Stimulated activated CD8-positive, alpha-beta memory T cell treated with anti-CD3 and anti-CD28 coated beads, Interleukin-4, amount 100 ng/mL, for 24 hours (primary cell): ENCODE measurements around the gene LACTB.

Experiments
- DNase-seq: peaks from one replicate; pipeline ENCODE4 v3.0.0-alpha.2; 2020; ENCODE audit warnings: low read depth

LACTB gene

GRCh38 chr15:63124506-63124905, 2.8 kb downstream of the LACTB start:
- DNase-seq = no peak

- DNase-seq = no peak
Observed at GRCh38 chr15:63126726-63127125, 5.1 kb downstream of the LACTB start.

GRCh38 chr15:63133786-63134185, 12.1 kb downstream of the LACTB start:
- DNase-seq = no peak

DNA sequence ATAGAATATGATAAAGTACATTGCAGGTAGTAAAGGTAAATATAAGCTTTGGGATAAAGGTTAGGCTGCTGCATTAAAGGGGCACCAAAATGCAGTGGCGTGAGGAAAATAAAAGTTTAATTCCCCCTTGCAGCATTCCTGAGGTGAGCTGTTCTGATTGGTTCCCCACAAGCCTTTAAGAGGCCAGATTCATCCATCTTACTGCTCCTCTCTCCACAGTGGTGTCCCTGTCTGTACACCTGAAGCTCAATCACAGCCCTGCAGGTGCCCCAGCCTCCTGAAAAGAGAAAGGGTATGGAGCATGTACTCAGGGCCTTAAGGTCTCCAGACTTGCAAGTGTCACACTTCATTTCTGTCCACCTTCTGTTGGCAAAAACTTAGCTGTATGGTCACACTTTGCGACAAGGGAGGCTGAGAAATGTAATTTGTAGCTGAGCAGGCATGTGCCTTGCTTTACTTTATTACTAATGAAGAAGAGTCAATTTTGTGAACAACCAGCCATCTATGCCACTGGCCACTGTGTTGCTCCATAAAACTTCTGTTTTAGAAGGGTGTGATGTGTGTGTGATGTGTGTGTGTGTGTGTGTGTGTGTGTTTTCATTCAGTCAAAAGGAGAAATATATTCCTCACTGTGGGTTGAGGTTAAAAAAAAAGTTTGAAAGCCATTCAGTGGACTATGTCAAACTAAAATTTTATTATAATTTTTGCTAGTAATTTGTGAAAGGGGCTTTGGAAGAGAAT, 12.8 kb downstream of the LACTB start:
- DNase-seq = no peak

- no peak for DNase-seq
Observed at GRCh38 chr15:63135281-63135680, 13.6 kb downstream of the LACTB start.

GRCh38 chr15:63135804-63136203, 14.1 kb downstream of the LACTB start:
- DNase-seq = no peak

- no peak for DNase-seq
Observed at GRCh38 chr15:63136742-63137141, 15.1 kb downstream of the LACTB start.

GRCh38 chr15:63140936-63141335, 19.3 kb downstream of the LACTB start:
- no peak for DNase-seq

DNA sequence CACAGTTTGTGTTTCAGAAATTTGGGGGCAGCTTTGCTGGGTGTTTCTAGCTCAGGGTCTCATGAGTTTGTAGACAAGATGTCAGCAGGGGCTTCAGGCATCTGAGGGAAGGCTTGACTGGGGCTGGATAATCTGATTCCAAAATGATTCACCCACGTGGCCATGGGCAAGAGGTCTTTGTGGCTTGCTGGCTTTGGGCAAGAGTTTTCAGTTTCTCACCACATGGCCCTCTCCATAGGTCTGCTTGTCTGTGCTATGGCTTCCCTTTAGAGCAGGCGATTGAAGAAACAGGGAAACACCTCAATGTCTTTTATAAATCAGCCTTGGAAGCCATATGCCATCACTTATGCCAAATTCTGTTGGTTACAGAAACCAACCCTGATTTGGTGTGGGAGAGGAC, 23.8 kb downstream of the LACTB start:
- no peak for DNase-seq

GRCh38 chr15:63146684-63147083, 25.0 kb downstream of the LACTB start:
- no peak for DNase-seq

- DNase-seq = no peak
Observed at GRCh38 chr15:63151665-63152064, 30.0 kb downstream of the LACTB start.

- DNase-seq = no peak
Observed at GRCh38 chr15:63155486-63155885, 33.8 kb downstream of the LACTB start.

DNA sequence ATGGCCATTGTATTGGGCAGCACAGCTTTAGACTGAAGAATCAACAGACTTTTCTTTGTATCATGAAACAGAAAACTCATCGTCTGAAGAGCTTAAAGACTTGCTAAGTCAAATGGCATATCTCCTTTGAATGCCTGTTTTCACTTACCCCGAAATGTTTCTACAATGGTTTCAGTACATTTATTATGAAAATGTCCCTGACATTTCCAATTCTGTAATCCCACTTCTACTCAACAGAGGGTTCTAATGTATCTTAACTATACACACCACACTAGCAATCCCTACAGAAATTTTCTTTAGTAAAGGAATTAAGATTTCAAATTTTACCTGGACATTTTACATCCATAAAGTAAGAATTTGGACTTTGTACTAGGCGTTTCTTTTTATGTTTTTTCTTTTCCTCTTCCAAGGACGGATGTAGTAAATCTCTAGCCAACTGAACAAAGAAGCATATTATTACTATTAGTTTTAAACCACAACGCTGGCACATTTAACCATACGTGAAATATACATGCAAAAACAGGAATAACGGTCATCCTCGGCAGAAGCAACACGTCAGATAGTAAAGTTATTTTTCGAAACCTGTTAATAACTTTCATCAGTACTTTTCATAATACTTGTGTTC, 34.5 kb downstream of the LACTB start:
- no peak for DNase-seq

- no peak for DNase-seq
Observed at GRCh38 chr15:63156755-63157117, 35.1 kb downstream of the LACTB start.

DNA sequence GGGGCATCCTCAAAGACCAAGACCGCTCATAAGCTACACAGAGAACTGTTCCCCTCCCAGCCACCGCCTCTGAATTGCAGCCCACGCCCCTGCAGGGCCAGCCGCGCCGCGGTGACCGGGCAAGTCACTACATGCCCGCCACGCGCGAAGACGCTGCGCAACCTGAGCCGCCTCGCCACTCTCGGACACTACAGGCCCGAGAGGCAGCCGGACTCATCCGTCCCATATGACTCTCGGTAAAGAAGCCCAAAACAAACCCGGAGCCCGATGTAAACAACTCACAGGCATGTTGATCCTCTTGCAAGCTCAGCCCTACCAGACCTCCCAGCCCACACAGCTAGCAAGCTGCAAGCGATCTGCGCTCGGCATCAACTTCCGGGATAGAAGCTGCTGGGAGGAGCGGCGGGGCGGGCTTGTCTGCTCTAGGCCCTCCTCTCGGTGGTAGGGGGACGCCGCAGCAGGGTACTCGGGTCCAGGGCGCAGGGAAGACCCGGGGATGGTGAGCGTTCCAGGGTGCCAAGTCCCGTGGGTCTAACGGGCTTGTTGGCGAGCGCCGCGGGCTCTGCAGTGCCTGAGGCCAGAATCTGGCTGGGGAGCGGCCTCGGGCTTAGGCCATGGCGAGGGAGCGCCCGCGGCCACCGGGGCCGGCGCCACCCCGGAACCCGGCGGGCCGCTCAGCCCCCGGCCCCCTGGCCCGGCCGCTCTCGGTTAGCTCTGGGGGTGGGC, 35.6 kb downstream of the LACTB start, which contains the start of gene RPS27L:
TSS of gene RPS27L (minus strand) at position 360 of the 726 bp plus-strand sequence. CDS start at position 288, 72 bp downstream.
- peak; percentile 81 for DNase-seq

- DNase-seq = no peak
Observed at GRCh38 chr15:63157891-63158431, 36.3 kb downstream of the LACTB start.

- DNase-seq = no peak
Observed at GRCh38 chr15:63160638-63161037, 39.0 kb downstream of the LACTB start.

- no peak for DNase-seq
Observed at GRCh38 chr15:63163217-63163616, 41.6 kb downstream of the LACTB start.

DNA sequence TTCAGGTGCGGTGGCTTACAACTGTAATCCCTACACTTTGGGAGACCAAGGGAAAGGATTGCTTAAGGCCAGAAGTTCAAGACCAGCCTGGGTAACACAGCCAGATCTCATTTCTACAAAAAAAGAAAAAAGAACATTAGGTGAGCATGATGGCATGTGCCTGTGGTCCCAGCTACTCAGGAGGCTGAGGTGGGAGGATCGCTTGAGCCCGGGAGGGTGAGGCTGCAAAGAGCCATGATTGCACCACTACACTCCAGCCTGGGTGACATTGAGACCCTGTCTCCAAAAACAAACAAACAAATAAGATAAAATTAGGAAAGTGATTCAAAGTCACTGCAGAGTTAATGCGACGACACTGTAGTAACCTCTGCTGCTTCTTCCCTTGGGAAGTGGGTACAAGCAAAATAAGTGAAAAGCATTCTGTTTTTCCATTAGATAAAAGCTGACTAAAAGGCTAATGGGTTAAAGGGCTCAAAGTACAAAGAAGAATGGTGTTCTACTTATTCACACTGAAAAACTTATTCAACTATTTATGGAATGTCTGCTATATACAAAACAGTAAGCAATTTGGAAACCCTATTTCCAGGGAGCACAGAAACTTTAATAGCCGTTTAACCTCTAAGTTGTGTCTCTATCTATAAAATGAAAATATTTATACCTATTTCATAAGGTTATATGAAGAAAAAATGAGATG, 43.7 kb downstream of the LACTB start:
- DNase-seq = no peak

DNA sequence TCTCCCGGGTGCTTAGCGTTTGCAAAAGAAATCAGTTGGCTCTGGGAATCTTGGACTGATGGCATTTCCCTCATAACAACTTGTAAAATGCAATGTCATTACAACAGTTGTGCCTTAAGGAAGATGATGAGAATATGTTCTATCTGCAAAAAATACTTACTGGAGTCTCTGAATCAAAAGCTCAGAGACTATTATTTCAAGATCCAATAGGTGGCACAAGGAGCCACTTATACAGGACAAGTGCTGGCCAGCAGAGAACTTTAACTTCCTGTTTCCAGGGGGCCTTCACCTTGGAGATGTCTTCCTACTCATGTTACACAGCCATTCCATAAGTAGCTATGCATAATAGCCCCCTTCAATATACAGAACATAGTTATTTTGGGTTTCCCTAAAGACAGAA, 44.6 kb downstream of the LACTB start:
- DNase-seq = no peak

GRCh38 chr15:63169788-63170187, 48.1 kb downstream of the LACTB start:
- no peak for DNase-seq

- no peak for DNase-seq
Observed at GRCh38 chr15:63172376-63172775, 50.7 kb downstream of the LACTB start.
